Smooth muscle cell (in vitro differentiated cells): ENCODE data around the gene RUNDC3A. TPM values are rescaled to one million over a fixed set of nuclear protein-coding genes. Genes with fewer than 3 reads are reported as not detected.

Source experiments
- DNase-seq: peaks from one replicate; lab custom pipeline; 2025; ENCODE audit not compliant: unreplicated experiment; lab: John Stamatoyannopoulos, UW
- H2AFZ ChIP-seq: fragments of 200-600 bp; sonication (generic); 2 replicates; pipeline ENCODE4 v1.6.0; 2016; ENCODE audit warnings: antibody characterized with exemption, low read depth, mild to moderate bottlenecking
- H3F3A ChIP-seq: fragments of 200-600 bp; sonication (generic); 2 replicates; pipeline ENCODE4 v1.6.0; 2017; ENCODE audit warnings: antibody characterized with exemption, low read depth
- H3K27ac ChIP-seq: fragments of 200-600 bp; sonication (generic); 2 replicates; pipeline ENCODE4 v1.5.1; 2016; ENCODE audit warnings: low read depth, mild to moderate bottlenecking
- H3K27me3 ChIP-seq: fragments of 200-600 bp; sonication (generic); 2 replicates; pipeline ENCODE4 v1.6.1; 2016; ENCODE audit warnings: low read depth, mild to moderate bottlenecking
- H3K36me3 ChIP-seq: fragments of 200-600 bp; sonication (generic); 2 replicates; pipeline ENCODE4 v1.5.1; 2016; ENCODE audit warnings: low read depth
- H3K4me1 ChIP-seq: fragments of 200-600 bp; sonication (generic); 2 replicates; pipeline ENCODE4 v1.5.1; 2016; ENCODE audit warnings: low read depth
- H3K4me2 ChIP-seq: fragments of 200-600 bp; sonication (generic); 2 replicates; pipeline ENCODE4 v1.6.0; 2016; ENCODE audit warnings: mild to moderate bottlenecking
- H3K4me3 ChIP-seq: fragments of 200-600 bp; sonication (generic); 2 replicates; pipeline ENCODE4 v1.5.1; 2016; ENCODE audit warnings: mild to moderate bottlenecking
- H3K79me2 ChIP-seq: fragments of 200-600 bp; sonication (generic); 2 replicates; pipeline ENCODE4 v1.6.0; 2016; ENCODE audit warnings: low read depth, mild to moderate bottlenecking
- H3K9ac ChIP-seq: fragments of 200-600 bp; sonication (generic); 2 replicates; pipeline ENCODE4 v1.6.0; 2016; ENCODE audit warnings: low read depth
- H3K9me3 ChIP-seq: fragments of 200-600 bp; sonication (generic); replicated peaks from 2 replicates; pipeline ENCODE4 v1.5.1; 2016; ENCODE audit warnings: low read depth
- H4K20me1 ChIP-seq: fragments of 200-600 bp; sonication (generic); 2 replicates; pipeline ENCODE4 v1.6.0; 2016; ENCODE audit warnings: low read depth
- CTCF ChIP-seq: fragments of 200-600 bp; sonication (generic); IDR thresholded peaks from 2 replicates; pipeline ENCODE4 v1.5.1; 2017; ENCODE audit warnings: borderline replicate concordance, mild to moderate bottlenecking, antibody characterized with exemption; ENCODE audit not compliant: insufficient read depth, poor library complexity, severe bottlenecking
- WGBS: methylation state at CpG from one replicate; pipeline ENCODE4 v1.1.7; 2016; ENCODE audit warnings: low lambda C conversion rate; 5-methylcytosine and 5-hydroxymethylcytosine counted together
- polyA plus RNA-seq: library from polyadenylated mRNA; unstranded; fragments of >200 nt; fragmentation: Nextera tagmentation; extraction: Ambion mirVana; gene quantifications from 2 replicates; pipeline ENCODE4 v1.2.1, GENCODE V29; 2016
- total RNA-seq: library from RNA; depleted of rRNA; stranded (reverse); fragments of >200 nt; gene quantifications from 2 replicates; pipeline ENCODE4 v1.2.3, GENCODE V29; 2014

Gene RUNDC3A
- total and polyA plus RNA-seq, 2 experiments from 2014 or later, result 0.21 to 0.36 TPM

GRCh38 chr17:44310609-44311376 is 2.4 kb downstream of the RUNDC3A start:
- no peak overlapping the region for H3K9ac ChIP-seq

GRCh38 chr17:44311562-44312181 is 3.3 kb downstream of the RUNDC3A start:
- Histone ChIP-seq H3K4me2 (no peak overlapping the region), H3K4me1 (peaks cover 22% of the 10 kb centered on the region), H3F3A (no peaks in the 10 kb centered on the region), H3K9ac (no peak overlapping the region), H3K36me3 (no peaks in the 10 kb centered on the region), H3K27ac (no peak overlapping the region), H3K27me3 (peaks cover 36% of the 10 kb centered on the region), H3K79me2 (no peaks in the 10 kb centered on the region), H3K9me3 (no peaks in the 10 kb centered on the region), H3K4me3 (no peak overlapping the region), H2AFZ (no peak overlapping the region), H4K20me1 (no peaks in the 10 kb centered on the region)
- 85% methylated on average over 4 of the region's 5 CpGs for WGBS
- TF ChIP-seq CTCF, result no peak
- no peak for DNase-seq

More at GRCh38 chr17:44310609-44311376, 2.4 kb downstream of the RUNDC3A start:
- Histone ChIP-seq H3K4me3 (no peak overlapping the region), H3K4me2 (no peak overlapping the region), H3K27me3 (peaks cover 27% of the 10 kb centered on the region), H3F3A (no peaks in the 10 kb centered on the region), H3K27ac (no peak overlapping the region), H3K79me2 (no peaks in the 10 kb centered on the region), H3K4me1 (peaks cover 19% of the 10 kb centered on the region), H3K36me3 (no peaks in the 10 kb centered on the region), H3K9me3 (no peaks in the 10 kb centered on the region), H4K20me1 (no peaks in the 10 kb centered on the region), H2AFZ (no peak overlapping the region)
- TF ChIP-seq CTCF, result no peak
- DNase-seq, result no peak
- 75% methylated on average over 10 of the region's 10 CpGs for WGBS

- DNase-seq, result no peak
- H3K9ac ChIP-seq, result no peak overlapping the region
- no peak overlapping the region for H3K27ac ChIP-seq
- TF ChIP-seq CTCF, result no peak
- peaks cover 20% of the 10 kb centered on the region for H3K4me1 ChIP-seq
- no peaks in the 10 kb centered on the region for H4K20me1 ChIP-seq
- no peak overlapping the region for H3K4me2 ChIP-seq
- no peak overlapping the region for H2AFZ ChIP-seq
- no peak overlapping the region for H3K4me3 ChIP-seq
- no peaks in the 10 kb centered on the region for H3K9me3 ChIP-seq
- H3F3A ChIP-seq, result no peaks in the 10 kb centered on the region
- 89% methylated on average over 13 of the region's 17 CpGs for WGBS
- H3K79me2 ChIP-seq, result no peaks in the 10 kb centered on the region
- H3K27me3 ChIP-seq, result peaks cover 44% of the 10 kb centered on the region
- H3K36me3 ChIP-seq, result no peaks in the 10 kb centered on the region
These were observed 4.1 kb downstream of the RUNDC3A start for GRCh38 chr17:44312396-44313104.
